CD4-positive, alpha-beta memory T cell (primary cell): ENCODE results near the gene CHST15. TPM values are rescaled to one million over a fixed set of nuclear protein-coding genes. Genes with fewer than 3 reads are reported as not detected.

ENCODE experiments used
- CTCF ChIA-PET: fragments of 350-600 bp; sonication (Branson Sonifier 250); formaldehyde crosslinking; loops from one replicate; lab custom pipeline; 2021; ENCODE audit warnings: inconsistent platforms; ENCODE audit not compliant: partially characterized antibody; lab: Charles Lee
- POLR2A ChIA-PET: fragments of 350-600 bp; sonication (Branson Sonifier 250); formaldehyde crosslinking; loops from one replicate; lab custom pipeline; 2021; ENCODE audit not compliant: partially characterized antibody; lab: Charles Lee
- DNase-seq, 5 donors: peaks; one replicate each; pipeline versions ENCODE4 v3.0.0 to v3.0.0-alpha.2; 2020 to 2022; ENCODE audit warnings: mixed read lengths in 1 of 5
- H3K27ac ChIP-seq: one replicate; pipeline ENCODE4 v1.7.0; 2013; ENCODE audit warnings: low read depth, low read length
- H3K27me3 ChIP-seq: 2 replicates; pipeline ENCODE4 v1.7.0; 2013; ENCODE audit warnings: mild to moderate bottlenecking, low read length, moderate library complexity; ENCODE audit not compliant: insufficient read depth
- H3K36me3 ChIP-seq: 2 replicates; pipeline ENCODE4 v1.7.0; 2013; ENCODE audit warnings: mild to moderate bottlenecking, low read length, moderate library complexity; ENCODE audit not compliant: insufficient read depth
- H3K4me1 ChIP-seq: 2 replicates; pipeline ENCODE4 v1.7.0; 2013; ENCODE audit warnings: mild to moderate bottlenecking, low read length, moderate library complexity; ENCODE audit not compliant: insufficient read depth
- H3K4me3 ChIP-seq, 2 donors: one replicate each; pipeline ENCODE4 v1.7.0; 2013; ENCODE audit warnings: low read length in 2 of 2, mild to moderate bottlenecking in 1 of 2
- H3K9me3 ChIP-seq, 2 donors: one replicate each; pipeline ENCODE4 v1.7.0; 2013; ENCODE audit warnings: low read length in 2 of 2, control low read depth in 1 of 2; ENCODE audit not compliant: control insufficient read depth in 1 of 2
- H3K27ac Mint-ChIP-seq, 7 donors: one replicate each; pipeline ENCODE4 v1.8.0; 2020 to 2021; ENCODE audit warnings: mixed read lengths in 7 of 7, mild to moderate bottlenecking in 6 of 7, inconsistent platforms in 3 of 7, moderate library complexity in 3 of 7
- H3K27me3 Mint-ChIP-seq, 2 donors: one replicate each; pipeline ENCODE4 v1.8.0; 2020 to 2021; ENCODE audit warnings: mixed read lengths in 2 of 2
- H3K36me3 Mint-ChIP-seq, 2 donors: one replicate each; pipeline ENCODE4 v1.8.0; 2020 to 2021; ENCODE audit warnings: mixed read lengths in 2 of 2, inconsistent platforms in 1 of 2, mild to moderate bottlenecking in 1 of 2
- H3K4me1 Mint-ChIP-seq, 4 donors: one replicate each; pipeline ENCODE4 v1.8.0; 2020 to 2021; ENCODE audit warnings: mixed read lengths in 4 of 4, mild to moderate bottlenecking in 1 of 4
- H3K4me3 Mint-ChIP-seq, 8 donors: one replicate each; pipeline ENCODE4 v1.8.0; 2020 to 2021; ENCODE audit warnings: mixed read lengths in 8 of 8, mild to moderate bottlenecking in 7 of 8, moderate library complexity in 6 of 8, inconsistent platforms in 3 of 8
- H3K9me3 Mint-ChIP-seq, 8 donors: one replicate each; pipeline ENCODE4 v1.8.0; 2020 to 2021; ENCODE audit warnings: mixed read lengths in 8 of 8, mild to moderate bottlenecking in 5 of 8, inconsistent platforms in 3 of 8, moderate library complexity in 1 of 8
- intact Hi-C: fragments of 100-400 bp; cut with micrococcal nuclease; formaldehyde crosslinking; loops from one replicate; pipeline ENCODE4 v1.15.1; 2023
- polyA plus RNA-seq, 2 donors: library from polyadenylated mRNA; unstranded; fragments of 300-500 nt; fragmentation: Illumina TruSeq; gene quantifications; one replicate each; pipeline ENCODE4 v1.2.3, GENCODE V29; 2021
- total RNA-seq, 2 experiments: library from RNA; stranded (reverse); gene quantifications; one replicate each; pipeline ENCODE4 v1.2.3, GENCODE V29; 2021

The CHST15 gene
- total and polyA plus RNA-seq, 4 experiments from 2014 or later: 0.13 to 1.2 (median 0.67) TPM; not detected in 1

- Mint-ChIP-seq H3K36me3 (no peaks in the 10 kb centered on the region), H3K4me1 (no peaks in the 10 kb centered on the region), H3K27ac (no peak overlapping the region), H3K4me3 (no peak overlapping the region), H3K27me3 (no peaks in the 10 kb centered on the region), H3K9me3 (peaks cover 0 to 2% (median 0%) of the 10 kb centered on the region in 8 donors)
- no peaks in the 10 kb centered on the region for H3K4me1 ChIP-seq
- no peaks in the 10 kb centered on the region for H3K9me3 ChIP-seq
- no peaks in the 10 kb centered on the region for H3K27me3 ChIP-seq
- ChIA-PET CTCF (interaction anchor here (1.6 to 2.1 kb wide), 2 partner anchors 10 to 384 kb away, joined by 3 to 7 read pairs; no protein-coding TSS in a partner anchor), POLR2A (no interaction called here)
- no peaks in the 10 kb centered on the region for H3K36me3 ChIP-seq
- DNase-seq: no peak
- H3K4me3 ChIP-seq: no peak overlapping the region
- H3K27ac ChIP-seq: no peak overlapping the region
- intact Hi-C loops: no loop called here
Observed at GRCh38 chr10:124005091-124005490, 88.3 kb downstream of the CHST15 start.

GRCh38 chr10:124004663-124005004 lies 88.8 kb downstream of the CHST15 start:
- Mint-ChIP-seq H3K27ac (no peak overlapping the region), H3K9me3 (peaks cover 0 to 3% (median 0%) of the 10 kb centered on the region in 8 donors), H3K4me3 (no peak overlapping the region), H3K4me1 (no peaks in the 10 kb centered on the region), H3K27me3 (no peaks in the 10 kb centered on the region), H3K36me3 (no peaks in the 10 kb centered on the region)
- ChIA-PET POLR2A (no interaction called here), CTCF (interaction anchor here (2.1 kb wide), 1 partner anchor 10 kb away, joined by 7 read pairs; no protein-coding TSS in a partner anchor)
- DNase-seq: no peak
- Histone ChIP-seq H3K36me3 (no peaks in the 10 kb centered on the region), H3K27ac (no peak overlapping the region), H3K4me1 (no peaks in the 10 kb centered on the region), H3K4me3 (no peak overlapping the region), H3K9me3 (no peaks in the 10 kb centered on the region), H3K27me3 (no peaks in the 10 kb centered on the region)
- intact Hi-C loops: no loop called here

- no peaks in the 10 kb centered on the region for H3K4me1 Mint-ChIP-seq
- POLR2A ChIA-PET: no interaction called here
- intact Hi-C loops: no loop called here
Observed at GRCh38 chr10:124003871-124004662, 89.3 kb downstream of the CHST15 start.

GRCh38 chr10:124003481-124003870 lies 89.9 kb downstream of the CHST15 start:
- intact Hi-C loops: no loop called here
- Histone ChIP-seq H3K27me3 (no peaks in the 10 kb centered on the region), H3K4me3 (no peak overlapping the region), H3K9me3 (no peaks in the 10 kb centered on the region), H3K4me1 (no peaks in the 10 kb centered on the region), H3K36me3 (no peaks in the 10 kb centered on the region), H3K27ac (no peak overlapping the region)
- ChIA-PET POLR2A (no interaction called here), CTCF (interaction anchor here (1.9 to 2.0 kb wide), 2 partner anchors 9 to 386 kb away, joined by 7 to 13 read pairs; no protein-coding TSS in a partner anchor)
- H3K4me3 Mint-ChIP-seq: no peak overlapping the region
- peaks cover 0 to 3% (median 0%) of the 10 kb centered on the region in 8 donors for H3K9me3 Mint-ChIP-seq
- H3K4me1 Mint-ChIP-seq: no peaks in the 10 kb centered on the region
- peaks cover 0 to 4% of the 10 kb centered on the region in 2 donors for H3K27me3 Mint-ChIP-seq
- H3K36me3 Mint-ChIP-seq: no peaks in the 10 kb centered on the region
- H3K27ac Mint-ChIP-seq: no peak overlapping the region
- DNase-seq: no peak

More at GRCh38 chr10:124003871-124004662, 89.3 kb downstream of the CHST15 start:
- no peak overlapping the region for H3K27ac ChIP-seq
- H3K27me3 Mint-ChIP-seq: no peaks in the 10 kb centered on the region
- H3K4me3 Mint-ChIP-seq: no peak overlapping the region
- H3K4me1 ChIP-seq: no peaks in the 10 kb centered on the region
- no peaks in the 10 kb centered on the region for H3K27me3 ChIP-seq
- peaks cover 0 to 3% (median 0%) of the 10 kb centered on the region in 8 donors for H3K9me3 Mint-ChIP-seq
- no peaks in the 10 kb centered on the region for H3K36me3 Mint-ChIP-seq
- no peaks in the 10 kb centered on the region for H3K9me3 ChIP-seq
- CTCF ChIA-PET: interaction anchor here (1.9 to 2.1 kb wide), 3 partner anchors 9 to 385 kb away, joined by 7 to 13 read pairs (median 7); no protein-coding TSS in a partner anchor
- no peak overlapping the region for H3K27ac Mint-ChIP-seq
- no peak for DNase-seq
- no peaks in the 10 kb centered on the region for H3K36me3 ChIP-seq
- no peak overlapping the region for H3K4me3 ChIP-seq

- intact Hi-C loops: no loop called here
- Mint-ChIP-seq H3K4me1 (no peaks in the 10 kb centered on the region), H3K27me3 (peaks cover 0 to 8% of the 10 kb centered on the region in 2 donors), H3K27ac (no peak overlapping the region), H3K36me3 (no peaks in the 10 kb centered on the region), H3K4me3 (no peak overlapping the region), H3K9me3 (peaks cover 0 to 3% (median 0%) of the 10 kb centered on the region in 8 donors)
- Histone ChIP-seq H3K4me3 (no peak overlapping the region), H3K9me3 (no peaks in the 10 kb centered on the region), H3K27me3 (no peaks in the 10 kb centered on the region), H3K27ac (no peak overlapping the region), H3K4me1 (no peaks in the 10 kb centered on the region), H3K36me3 (no peaks in the 10 kb centered on the region)
- no peak for DNase-seq
- ChIA-PET CTCF (interaction anchor here (1.9 to 2.0 kb wide), 2 partner anchors 8 to 386 kb away, joined by 7 to 13 read pairs; no protein-coding TSS in a partner anchor), POLR2A (no interaction called here)
Observed at GRCh38 chr10:124003070-124003419, 90.4 kb downstream of the CHST15 start.

- Mint-ChIP-seq H3K27ac (peak overlapping the region in 1 of 7 donors; percentile 65), H3K27me3 (peaks cover 0 to 13% of the 10 kb centered on the region in 2 donors), H3K36me3 (no peaks in the 10 kb centered on the region), H3K9me3 (peaks cover 0 to 2% (median 0%) of the 10 kb centered on the region in 8 donors), H3K4me3 (no peak overlapping the region), H3K4me1 (no peaks in the 10 kb centered on the region)
- POLR2A ChIA-PET: no interaction called here
- H3K4me3 ChIP-seq: no peak overlapping the region
- no peaks in the 10 kb centered on the region for H3K27me3 ChIP-seq
- intact Hi-C loops: no loop called here
- H3K27ac ChIP-seq: no peak overlapping the region
- H3K4me1 ChIP-seq: no peaks in the 10 kb centered on the region
- no peak for DNase-seq
- H3K9me3 ChIP-seq: no peaks in the 10 kb centered on the region
- CTCF ChIA-PET: interaction anchor here (0.6 to 2.0 kb wide), 3 partner anchors 8 to 387 kb away, joined by 3 to 13 read pairs (median 7); no protein-coding TSS in a partner anchor
- H3K36me3 ChIP-seq: no peaks in the 10 kb centered on the region
Observed at GRCh38 chr10:124002391-124003069, 90.9 kb downstream of the CHST15 start.
